ENCODE data around the gene DYNC1I1.

Gene DYNC1I1

DNA sequence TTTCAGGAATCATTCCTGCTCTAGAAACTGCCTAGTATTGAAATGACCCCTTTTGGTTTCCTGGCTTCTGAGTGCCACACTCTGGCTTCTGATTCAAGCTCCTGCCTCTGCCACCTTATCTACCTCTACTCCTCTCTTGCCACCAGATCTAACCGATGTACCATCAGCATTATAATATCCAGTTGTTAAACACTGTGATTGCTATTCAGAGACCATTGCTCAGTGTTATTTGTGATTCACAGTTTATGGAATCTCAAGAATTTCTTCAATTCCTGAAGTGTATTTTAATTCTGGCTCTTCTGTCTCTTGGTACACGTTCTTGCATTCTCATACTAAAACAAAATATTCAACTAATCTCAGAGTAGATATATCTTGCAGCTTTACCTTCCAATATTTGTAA, 88.7 kb downstream of the DYNC1I1 start:
- no peak for DNase-seq (ENCODE audit: low spot score)

DNA sequence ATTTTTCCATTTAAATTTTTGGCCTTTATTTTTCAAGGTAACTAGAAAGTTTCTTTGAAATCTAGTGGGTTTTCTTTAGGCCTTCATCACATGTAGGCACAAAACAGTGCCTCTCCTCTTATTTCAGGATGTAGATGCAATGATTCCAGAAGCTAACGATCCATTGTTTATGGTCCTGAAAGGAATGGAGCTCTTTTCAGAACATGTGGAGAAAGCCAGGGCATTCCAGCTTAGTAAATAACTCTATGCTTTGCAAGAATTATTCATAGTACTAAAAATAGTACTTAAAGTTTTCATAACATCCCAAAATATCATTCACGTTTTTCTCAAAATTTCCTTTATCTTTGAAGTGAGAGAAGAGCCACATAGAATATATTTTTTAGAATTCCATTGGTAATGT, 91.3 kb downstream of the DYNC1I1 start:
- no peak for DNase-seq (ENCODE audit: low spot score)

- no peak for DNase-seq (ENCODE audit: low spot score)
Observed at GRCh38 chr7:95865716-95866371, 93.5 kb downstream of the DYNC1I1 start.

GRCh38 chr7:95867309-95867708, 95.0 kb downstream of the DYNC1I1 start:
- no peak for DNase-seq (ENCODE audit: low spot score)

- DNase-seq (ENCODE audit: low spot score): peak; percentile 34
Observed at GRCh38 chr7:95871075-95871848, 98.9 kb downstream of the DYNC1I1 start.

- DNase-seq (ENCODE audit: low spot score): no peak
Observed at GRCh38 chr7:95871896-95872295, 99.5 kb downstream of the DYNC1I1 start.

DNA sequence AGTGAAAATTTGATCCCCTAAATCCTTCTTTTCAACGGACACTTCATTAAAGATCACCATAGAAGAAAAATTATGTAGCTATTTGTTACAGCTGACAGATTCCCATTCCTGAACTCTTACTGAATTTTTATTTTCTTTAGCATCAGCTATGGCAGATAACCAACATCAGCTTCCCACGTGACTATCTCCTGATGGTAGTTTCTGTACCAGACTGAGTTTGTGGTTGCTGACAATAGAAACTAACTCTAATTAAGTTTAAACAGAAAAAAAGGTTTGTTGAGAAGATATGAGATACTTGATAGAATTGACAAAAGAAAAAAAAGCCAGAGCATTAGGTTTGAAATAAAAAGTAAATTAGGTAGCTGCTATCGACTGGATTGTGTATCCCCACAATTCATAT, 101.8 kb downstream of the DYNC1I1 start:
- DNase-seq (ENCODE audit: low spot score): no peak

- DNase-seq (ENCODE audit: low spot score): no peak
Observed at GRCh38 chr7:95874541-95875265, 102.3 kb downstream of the DYNC1I1 start.

- no peak for DNase-seq (ENCODE audit: low spot score)
Observed at GRCh38 chr7:95875519-95875918, 103.2 kb downstream of the DYNC1I1 start.

GRCh38 chr7:95878677-95879076, 106.3 kb downstream of the DYNC1I1 start:
- DNase-seq (ENCODE audit: low spot score): no peak

DNA sequence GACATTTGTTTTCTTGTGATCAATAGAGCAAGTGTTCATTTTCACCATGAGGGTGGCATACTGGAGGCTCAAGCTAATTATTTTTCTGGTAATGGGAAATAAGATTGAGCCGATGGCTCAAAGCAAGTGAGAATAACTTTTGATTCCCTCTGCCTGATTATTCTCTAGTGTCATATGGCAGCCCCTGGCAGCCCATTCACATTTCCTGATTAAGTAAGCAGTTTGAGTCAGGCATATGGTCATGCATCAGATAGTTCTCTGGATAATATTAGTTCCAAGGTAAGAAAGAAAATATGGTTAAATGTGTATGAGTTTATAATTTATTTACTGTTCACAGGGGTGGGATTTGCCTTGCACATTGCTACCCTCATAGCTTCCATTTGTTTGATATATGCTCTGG, 109.2 kb downstream of the DYNC1I1 start:
- no peak for DNase-seq (ENCODE audit: low spot score)

DNA sequence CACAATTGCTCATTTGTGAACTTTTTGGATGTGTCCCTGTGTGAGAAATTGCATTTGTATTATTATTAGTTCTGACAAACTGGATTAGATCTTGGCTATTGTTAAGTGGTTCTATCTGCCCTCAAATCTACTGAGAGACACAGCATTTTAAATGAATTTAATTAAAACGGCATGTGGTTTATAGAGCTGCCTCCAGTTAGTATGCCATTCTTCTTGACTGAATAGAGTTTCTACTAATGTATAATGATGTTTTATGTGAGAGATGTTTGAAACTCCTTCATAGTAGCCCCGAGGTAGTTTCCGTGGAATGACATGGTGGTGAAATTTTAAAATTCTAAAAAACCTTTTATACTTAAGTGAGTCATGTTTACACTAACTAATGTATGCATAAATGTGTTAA, 110.9 kb downstream of the DYNC1I1 start:
- DNase-seq (ENCODE audit: low spot score): no peak

DNA sequence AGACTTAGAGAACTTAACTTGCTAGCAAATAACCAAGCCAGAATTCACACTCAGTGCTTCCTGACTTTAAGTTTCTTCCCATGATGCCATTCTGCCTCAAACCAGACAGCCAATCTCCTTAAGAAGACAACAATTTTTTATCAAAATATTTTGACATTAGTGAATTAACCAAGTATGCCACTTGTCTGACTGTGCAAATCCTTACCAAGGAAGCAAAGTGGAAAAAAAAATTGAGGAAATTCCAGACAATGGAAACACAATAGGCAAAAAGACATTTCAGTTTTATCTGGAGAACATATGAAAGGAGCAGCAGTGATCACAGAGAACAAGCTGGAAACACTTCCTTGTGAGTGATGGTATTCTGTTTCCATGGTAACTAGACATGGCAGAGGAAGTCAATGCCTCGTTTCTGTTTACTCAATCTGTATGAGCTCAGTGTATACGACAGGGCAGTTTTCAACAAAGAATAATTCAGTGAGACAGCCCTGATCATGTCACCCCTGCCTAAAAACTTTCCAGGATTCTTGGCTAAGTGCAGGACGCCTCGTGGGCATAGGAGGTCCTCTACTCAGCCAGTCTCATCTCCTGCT, 114.2 kb downstream of the DYNC1I1 start:
- no peak for DNase-seq (ENCODE audit: low spot score)

DNA sequence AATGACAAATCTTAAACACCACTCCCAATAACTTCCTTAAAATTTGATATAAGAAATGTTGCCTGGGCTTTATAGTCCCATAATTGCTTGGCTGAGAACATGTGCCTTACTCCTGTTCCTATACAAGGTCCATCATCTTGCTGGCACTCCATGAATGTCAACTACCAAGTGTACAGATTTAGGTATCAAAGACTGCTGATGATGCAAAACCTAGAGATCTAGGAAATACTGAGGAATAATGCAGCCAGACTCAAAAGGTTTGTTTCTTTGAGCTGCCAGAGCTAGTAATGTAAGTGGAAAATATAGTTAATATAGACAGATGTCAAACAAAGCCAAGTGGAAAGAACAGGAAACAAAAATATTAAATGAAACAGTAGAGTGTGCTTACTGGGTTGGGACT, 121.1 kb downstream of the DYNC1I1 start:
- no peak for DNase-seq (ENCODE audit: low spot score)

GRCh38 chr7:95897557-95898251, 125.3 kb downstream of the DYNC1I1 start:
- DNase-seq (ENCODE audit: low spot score): no peak

DNA sequence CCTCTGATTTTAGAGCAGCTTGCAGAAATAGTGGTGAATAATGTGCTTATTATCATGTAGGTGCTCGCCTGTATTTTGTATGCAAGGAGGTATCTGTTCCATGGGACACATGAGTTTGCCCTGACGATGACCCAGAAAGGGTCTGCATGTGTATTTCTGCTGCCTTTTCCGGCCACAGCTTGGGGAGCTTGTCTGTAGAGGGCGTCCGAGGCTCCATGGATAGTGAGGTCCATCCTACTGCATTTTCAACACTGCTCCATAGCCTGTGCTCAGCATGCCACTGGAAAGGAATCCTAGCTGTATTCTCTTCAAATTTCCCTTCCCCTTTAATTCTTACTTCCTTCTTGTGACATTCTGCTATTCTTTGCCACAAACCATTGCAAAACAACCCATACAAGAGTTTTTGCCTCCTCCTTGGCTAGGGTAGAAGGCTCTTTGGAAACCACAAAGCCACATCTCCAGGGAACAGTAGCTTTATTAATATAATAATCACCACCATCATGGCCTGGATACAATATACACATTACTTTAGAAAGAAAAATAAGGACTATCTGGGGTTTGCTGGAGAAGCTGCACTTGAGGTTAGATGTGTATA, 127.7 kb downstream of the DYNC1I1 start:
- no peak for DNase-seq (ENCODE audit: low spot score)

- no peak for DNase-seq (ENCODE audit: low spot score)
Observed at GRCh38 chr7:95901006-95901405, 128.7 kb downstream of the DYNC1I1 start.

- DNase-seq (ENCODE audit: low spot score): no peak
Observed at GRCh38 chr7:95904099-95904498, 131.7 kb downstream of the DYNC1I1 start.

GRCh38 chr7:95905167-95905566, 132.8 kb downstream of the DYNC1I1 start:
- DNase-seq (ENCODE audit: low spot score): no peak

- no peak for DNase-seq (ENCODE audit: low spot score)
Observed at GRCh38 chr7:95906851-95907250, 134.5 kb downstream of the DYNC1I1 start.

- DNase-seq (ENCODE audit: low spot score): no peak
Observed at GRCh38 chr7:95907337-95907736, 135.0 kb downstream of the DYNC1I1 start.

DNA sequence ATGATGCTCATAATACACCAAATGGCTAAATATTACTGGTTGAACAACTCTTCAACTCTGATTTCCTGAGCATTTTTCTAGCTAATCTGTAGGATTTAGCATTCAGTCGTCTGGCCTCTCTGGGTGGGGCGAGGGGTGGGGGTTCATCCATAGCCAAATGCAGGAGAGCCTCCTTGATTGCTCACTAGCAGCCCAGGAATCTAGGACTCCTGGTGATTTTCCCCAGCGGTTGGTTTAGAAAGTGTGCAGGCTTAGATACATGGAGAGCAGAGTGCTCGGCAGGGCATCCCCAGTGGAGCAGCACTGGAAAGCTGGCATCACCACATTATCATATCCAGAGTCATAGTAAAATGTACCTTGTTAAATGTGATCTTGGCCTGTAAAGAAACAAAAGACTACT, 136.1 kb downstream of the DYNC1I1 start:
- no peak for DNase-seq (ENCODE audit: low spot score)
